Right renal cortex interstitium (tissue), 3 donors: ENCODE results near the gene ITPR1. TPM values are rescaled to one million over a fixed set of nuclear protein-coding genes. Genes with fewer than 3 reads are reported as not detected.
"Not testable (repeated sequence)": the region's sequence is repeated elsewhere in the genome, so short reads cannot be mapped to it uniquely, and the experiment has no call there.

Experiments
- DNase-seq, 3 donors: peaks; one replicate each; pipeline ENCODE4 v3.0.0-alpha.2; 2013; ENCODE audit warnings: low read depth in 3 of 3, low spot score in 2 of 3
- polyA plus RNA-seq, 3 donors: library from polyadenylated mRNA; unstranded; fragments of 120-200 nt; gene quantifications; one replicate each; pipeline ENCODE4 v1.2.1, GENCODE V29; 2013; ENCODE audit not compliant: insufficient read length in 3 of 3

Gene ITPR1
- polyA plus RNA-seq, 3 donors = 53.7 to 55.5 (median 53.7) TPM

- DNase-seq = no peak
Observed at GRCh38 chr3:4587838-4588105, 94.6 kb downstream of the ITPR1 start.

GRCh38 chr3:4588466-4588865 is 95.3 kb downstream of the ITPR1 start:
- no peak for DNase-seq

- DNase-seq = no peak
Observed at GRCh38 chr3:4589475-4590097, 96.4 kb downstream of the ITPR1 start.

- DNase-seq = not testable (repeated sequence)
Observed at GRCh38 chr3:4590849-4591248, 97.7 kb downstream of the ITPR1 start.

- DNase-seq = no peak
Observed at GRCh38 chr3:4591669-4592068, 98.5 kb downstream of the ITPR1 start.

- no peak for DNase-seq
Observed at GRCh38 chr3:4593014-4593413, 99.9 kb downstream of the ITPR1 start.

GRCh38 chr3:4595710-4596113 is 102.6 kb downstream of the ITPR1 start:
- no peak for DNase-seq

GRCh38 chr3:4596612-4597011 is 103.5 kb downstream of the ITPR1 start:
- DNase-seq = no peak

GRCh38 chr3:4597208-4597985 is 104.2 kb downstream of the ITPR1 start:
- no peak for DNase-seq

- DNase-seq = not testable (repeated sequence)
Observed at GRCh38 chr3:4598232-4598631, 105.1 kb downstream of the ITPR1 start.

GRCh38 chr3:4599612-4600011 is 106.5 kb downstream of the ITPR1 start:
- DNase-seq = no peak

- DNase-seq = no peak
Observed at GRCh38 chr3:4600493-4600892, 107.3 kb downstream of the ITPR1 start.

GRCh38 chr3:4601892-4602291 is 108.7 kb downstream of the ITPR1 start:
- DNase-seq = no peak

GRCh38 chr3:4604693-4605092 is 111.5 kb downstream of the ITPR1 start:
- no peak for DNase-seq

GRCh38 chr3:4606911-4607310 is 113.8 kb downstream of the ITPR1 start:
- no peak for DNase-seq

- no peak for DNase-seq
Observed at GRCh38 chr3:4613366-4613765, 120.2 kb downstream of the ITPR1 start.

- DNase-seq = no peak
Observed at GRCh38 chr3:4614070-4614469, 120.9 kb downstream of the ITPR1 start.

GRCh38 chr3:4614927-4615326 is 121.8 kb downstream of the ITPR1 start:
- no peak for DNase-seq

- no peak for DNase-seq
Observed at GRCh38 chr3:4615750-4616149, 122.6 kb downstream of the ITPR1 start.

- DNase-seq = no peak
Observed at GRCh38 chr3:4623421-4623999, 130.4 kb downstream of the ITPR1 start.

GRCh38 chr3:4627651-4628375 is 134.7 kb downstream of the ITPR1 start:
- no peak for DNase-seq
